ENCODE measurements around the gene PUS7.
"Not testable (repeated sequence)": the region's sequence is repeated elsewhere in the genome, so short reads cannot be mapped to it uniquely, and the experiment has no call there.

The PUS7 gene

GRCh38 chr7:105444342-105444987, 77.6 kb downstream of the PUS7 start:
- no peak for DNase-seq

GRCh38 chr7:105442214-105442613, 79.9 kb downstream of the PUS7 start:
- not testable (repeated sequence) for DNase-seq

- peak; percentile 3 for DNase-seq
Observed at GRCh38 chr7:105439174-105439893, 82.7 kb downstream of the PUS7 start.

GRCh38 chr7:105438847-105439173, 83.3 kb downstream of the PUS7 start:
- no peak for DNase-seq

GRCh38 chr7:105438254-105438653, 83.8 kb downstream of the PUS7 start:
- DNase-seq: no peak

GRCh38 chr7:105437356-105437755, 84.7 kb downstream of the PUS7 start:
- not testable (repeated sequence) for DNase-seq

- DNase-seq: peak; percentile 53
Observed at GRCh38 chr7:105429746-105430612, 92.1 kb downstream of the PUS7 start.

- no peak for DNase-seq
Observed at GRCh38 chr7:105426606-105427146, 95.4 kb downstream of the PUS7 start.

GRCh38 chr7:105423987-105424386, 98.1 kb downstream of the PUS7 start:
- no peak for DNase-seq

- DNase-seq: no peak
Observed at GRCh38 chr7:105413887-105414437, 108.1 kb downstream of the PUS7 start.

- DNase-seq: not testable (repeated sequence)
Observed at GRCh38 chr7:105410774-105411173, 111.3 kb downstream of the PUS7 start.

- not testable (repeated sequence) for DNase-seq
Observed at GRCh38 chr7:105409775-105410174, 112.3 kb downstream of the PUS7 start.

GRCh38 chr7:105408791-105409410, 113.2 kb downstream of the PUS7 start:
- DNase-seq: no peak
